HK-2 (cell line): ENCODE data around the gene ARRDC4.
"Not testable (repeated sequence)": the region's sequence is repeated elsewhere in the genome, so short reads cannot be mapped to it uniquely, and the experiment has no call there.

Experiments used
- DNase-seq: peaks from one replicate; pipeline ENCODE4 v3.0.0-alpha.2; 2018; ENCODE audit not compliant: unreplicated experiment

Gene ARRDC4

DNA sequence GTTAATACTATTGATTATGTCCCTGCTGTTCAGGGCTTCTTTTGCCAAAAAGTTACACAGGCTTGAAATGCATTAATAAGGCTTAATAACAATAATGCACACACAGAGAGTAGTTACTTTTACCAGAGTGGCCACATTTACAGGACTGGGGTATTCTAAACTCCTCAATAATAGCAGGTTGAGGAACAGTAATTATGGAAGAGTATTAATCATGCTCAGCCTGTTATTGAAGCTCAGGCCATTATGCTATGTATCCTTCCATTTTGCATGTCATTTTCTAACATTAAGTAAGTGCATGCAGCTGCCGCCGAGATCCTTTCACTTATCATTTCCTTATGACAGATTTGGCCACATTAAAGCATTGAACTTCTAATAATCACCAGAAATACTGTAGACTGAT is 5.7 kb downstream of the ARRDC4 start:
- DNase-seq, result no peak

DNA sequence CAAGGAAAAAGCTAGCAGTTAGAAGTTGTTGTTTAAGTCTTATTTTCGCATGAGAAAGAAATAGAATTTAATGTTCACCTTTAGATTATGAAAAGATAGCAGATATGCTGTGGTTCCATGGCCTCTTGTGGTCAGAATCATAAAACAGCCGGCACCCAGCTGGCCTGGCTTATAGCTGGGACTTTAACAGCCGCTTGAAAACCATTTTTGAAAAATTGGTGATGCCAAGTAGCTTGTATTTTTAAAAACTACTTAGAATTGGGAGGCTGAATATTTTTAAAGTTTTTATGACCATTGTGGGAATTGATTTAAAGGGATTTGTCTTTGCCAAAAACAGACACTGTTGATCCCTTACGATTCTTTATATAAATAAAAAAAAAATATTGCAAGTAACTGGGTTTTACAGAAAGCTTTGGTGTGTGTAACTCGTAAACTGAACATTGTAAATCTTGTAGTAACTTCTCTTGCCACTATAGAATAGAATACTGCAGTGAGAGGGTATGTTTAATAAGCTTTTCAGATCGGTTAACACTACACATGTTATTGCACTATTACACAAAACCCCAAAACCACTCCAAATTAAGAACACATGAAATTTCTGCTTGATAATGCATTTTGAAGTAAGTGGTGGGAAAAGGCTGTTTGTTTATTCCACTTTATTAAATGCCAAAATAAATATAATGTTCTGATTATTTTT is 6.6 kb downstream of the ARRDC4 start:
- no peak for DNase-seq

DNA sequence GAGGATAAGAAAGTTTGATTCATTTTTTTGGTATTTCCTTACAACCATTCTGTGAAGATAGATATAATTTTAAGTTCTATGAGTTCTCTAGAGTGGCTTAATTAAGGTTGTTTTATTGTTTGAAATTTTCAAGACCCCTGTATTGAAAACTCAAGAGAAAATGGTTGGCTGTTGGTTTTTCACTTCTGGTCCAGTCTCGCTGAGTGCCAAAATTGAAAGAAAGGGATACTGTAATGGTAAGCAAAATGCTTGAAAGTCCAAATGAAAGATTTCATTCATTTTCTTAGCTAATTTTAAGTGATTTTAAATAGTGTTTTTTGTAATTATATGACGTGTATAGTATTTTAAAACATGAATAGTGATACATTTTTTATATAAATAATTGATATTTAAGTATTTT is 7.4 kb downstream of the ARRDC4 start:
- DNase-seq, result no peak

DNA sequence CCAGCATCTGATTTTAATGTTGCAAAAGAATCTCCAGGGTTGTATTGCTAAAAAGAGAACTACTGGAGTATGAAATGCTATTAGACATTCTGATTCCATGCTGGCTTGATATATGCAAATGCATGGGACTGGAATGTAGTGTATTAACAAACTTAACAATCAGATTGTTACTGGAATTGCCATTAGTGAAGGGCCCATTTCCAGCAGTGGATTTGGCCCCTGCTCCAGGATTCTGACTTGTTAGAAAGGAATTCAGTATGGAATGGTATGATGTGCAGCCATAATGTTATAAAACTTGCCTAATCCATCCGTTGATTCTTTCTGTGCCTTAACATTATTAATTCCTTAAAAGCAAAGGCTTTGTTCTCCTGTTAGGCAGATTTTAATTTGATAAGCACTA is 7.9 kb downstream of the ARRDC4 start:
- DNase-seq, result no peak

DNA sequence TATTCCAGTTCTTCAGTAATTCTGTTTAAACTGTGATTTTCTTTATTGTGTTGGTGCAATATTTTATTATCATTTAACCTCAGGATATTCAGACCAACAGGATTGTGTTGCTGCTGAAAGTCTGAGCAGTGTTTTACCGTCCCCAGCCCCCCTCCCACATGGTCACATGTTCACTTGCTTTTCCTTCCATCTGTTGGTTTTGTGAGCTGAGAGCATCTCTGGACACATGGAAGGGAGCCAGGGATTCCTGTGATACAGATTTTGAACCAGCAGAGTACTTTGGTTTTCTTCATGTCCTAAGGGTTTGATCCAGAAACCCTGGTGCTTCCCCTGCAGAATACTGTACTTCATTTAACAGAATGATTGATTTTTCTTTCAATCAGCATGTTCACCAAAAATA is 11.9 kb downstream of the ARRDC4 start:
- DNase-seq, result no peak

DNA sequence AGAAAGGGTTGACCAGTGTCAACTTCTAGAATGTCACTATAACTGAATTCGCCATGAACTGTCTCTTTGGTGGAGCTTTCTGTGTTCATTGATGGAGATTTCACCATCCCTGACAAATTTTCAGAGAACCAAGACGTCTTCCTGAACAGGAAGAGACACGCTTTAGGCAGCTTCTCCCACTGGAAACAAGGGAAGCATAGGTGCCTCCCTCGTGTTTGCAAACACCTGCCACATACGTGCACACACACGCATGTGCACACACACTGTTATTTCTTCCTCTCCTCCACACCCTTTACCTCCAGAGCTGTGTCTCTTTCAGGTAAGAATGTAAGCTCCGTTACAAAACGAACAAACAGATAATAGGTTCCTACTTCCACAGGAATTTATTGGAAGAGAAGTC is 15.6 kb downstream of the ARRDC4 start:
- no peak for DNase-seq

DNA sequence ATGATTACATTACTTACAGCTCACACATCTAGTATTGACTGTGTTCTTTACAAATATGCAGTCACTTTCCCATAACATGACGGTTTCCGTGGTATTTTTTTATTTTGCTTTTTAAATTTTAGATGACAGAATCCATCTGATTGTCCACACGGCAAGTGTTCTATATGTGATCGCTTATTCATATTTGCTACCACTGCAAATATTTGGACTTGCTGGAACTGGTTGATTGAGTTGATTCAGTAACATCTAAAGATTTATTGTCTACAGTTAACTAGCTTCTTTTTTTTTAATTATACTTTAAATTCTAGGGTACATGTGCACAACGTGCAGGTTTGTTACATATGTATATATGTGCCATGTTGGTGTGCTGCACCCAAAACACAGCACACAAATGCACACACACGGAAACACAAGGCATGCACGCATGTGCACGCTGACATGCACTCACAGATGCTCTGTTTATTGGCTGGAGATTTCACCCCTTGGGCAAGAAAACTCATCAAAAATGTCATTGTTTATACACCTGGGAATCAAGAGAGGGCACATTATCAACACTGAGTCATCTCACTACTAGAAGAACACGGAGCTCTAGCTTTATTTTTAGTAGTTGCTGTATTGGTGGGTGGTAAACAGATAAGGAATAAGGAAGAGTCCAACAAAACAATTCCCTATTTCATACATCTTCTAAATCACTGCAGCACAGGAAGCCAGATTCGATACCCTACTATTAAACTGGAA is 16.4 kb downstream of the ARRDC4 start:
- no peak for DNase-seq

DNA sequence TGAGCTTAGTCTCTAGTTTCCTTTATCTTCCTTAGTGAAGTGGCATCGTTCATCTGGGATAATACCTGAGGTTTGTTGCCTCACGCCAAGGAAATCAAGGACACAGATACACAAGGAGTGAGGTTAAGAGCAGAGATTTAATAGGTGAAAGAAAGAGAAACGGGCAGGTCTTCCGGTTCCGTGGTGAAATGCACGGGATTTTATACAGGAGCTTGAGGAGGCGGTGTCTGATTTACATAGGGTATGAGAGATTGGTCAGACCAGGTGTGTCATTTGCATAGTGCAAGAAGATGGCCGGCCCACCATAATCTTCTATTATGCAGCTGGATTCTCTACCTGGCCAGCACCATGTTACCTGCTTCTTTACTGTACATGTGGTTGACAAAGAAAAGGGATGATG is 17.2 kb downstream of the ARRDC4 start:
- DNase-seq, result no peak

DNA sequence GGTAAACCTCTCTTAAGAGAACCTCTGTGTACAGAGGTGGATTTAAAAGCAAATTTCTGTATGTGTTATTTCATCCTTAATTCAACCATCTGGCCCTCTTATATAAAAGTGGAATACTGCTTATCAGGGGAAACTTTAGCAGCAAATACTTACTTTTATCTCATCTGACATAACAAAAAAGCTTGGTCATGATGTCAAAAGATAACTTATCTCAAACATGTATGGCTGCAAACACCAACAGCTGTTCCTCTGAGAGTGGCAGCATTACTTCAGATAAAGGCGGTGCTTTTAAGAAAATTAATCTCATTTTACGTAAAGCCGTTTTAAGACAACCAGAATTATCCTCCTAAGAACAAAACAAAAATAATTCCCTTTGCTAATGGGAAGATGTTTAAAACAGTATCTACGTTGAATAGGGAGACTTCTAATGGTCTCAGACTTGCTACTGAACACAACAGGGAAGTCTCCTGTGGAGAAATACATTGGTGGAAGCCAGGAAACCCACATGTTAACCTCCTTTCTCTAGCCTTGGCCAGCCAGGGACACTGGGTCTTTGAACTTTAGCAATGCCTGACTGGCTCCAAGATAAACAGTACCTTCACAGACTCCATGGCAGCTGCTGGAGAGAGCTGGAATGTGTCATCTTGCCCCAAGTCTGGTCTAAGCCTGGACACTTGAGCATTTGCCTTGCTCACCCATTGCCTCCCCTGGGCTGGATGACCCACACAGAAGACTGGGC is 18.1 kb downstream of the ARRDC4 start:
- DNase-seq, result no peak

DNA sequence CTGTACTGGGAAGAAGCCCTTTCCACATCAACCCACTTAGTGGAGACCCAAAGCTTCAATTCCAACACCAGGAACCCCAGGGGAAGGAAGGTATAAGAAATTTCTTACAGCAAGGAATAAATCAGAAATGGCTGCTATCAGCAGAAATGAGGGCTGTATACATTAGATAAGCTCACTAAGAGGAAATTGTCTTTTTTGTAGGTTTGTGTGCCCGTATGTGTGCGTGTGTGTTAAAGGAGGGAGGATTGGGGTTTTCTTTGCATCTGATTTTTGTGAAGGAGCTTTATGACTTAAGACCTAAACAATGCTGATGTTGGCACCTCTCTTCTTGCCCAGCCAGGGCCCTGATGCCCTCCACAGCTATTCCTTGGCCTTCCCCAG is 18.6 kb downstream of the ARRDC4 start:
- DNase-seq, result no peak

DNA sequence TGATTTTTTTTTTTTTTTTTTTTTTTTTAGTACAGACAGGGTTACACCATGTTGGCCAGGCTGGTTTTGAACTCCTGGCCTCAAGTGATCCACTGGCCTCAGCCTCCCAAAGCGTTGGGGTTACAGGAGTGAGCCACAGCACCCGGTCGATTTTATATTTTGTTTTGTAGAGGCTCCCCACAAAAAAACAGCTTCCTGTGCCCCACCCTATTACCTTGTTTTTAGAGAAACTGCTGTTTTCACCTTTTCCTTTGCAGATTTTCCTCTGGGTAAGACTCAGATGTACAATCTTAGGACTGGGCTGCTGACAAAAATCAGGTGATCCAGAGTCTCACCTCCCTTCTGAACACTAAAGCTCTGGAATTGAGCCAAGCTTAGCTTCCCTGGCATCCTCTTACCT is 20.6 kb downstream of the ARRDC4 start:
- no peak for DNase-seq

DNA sequence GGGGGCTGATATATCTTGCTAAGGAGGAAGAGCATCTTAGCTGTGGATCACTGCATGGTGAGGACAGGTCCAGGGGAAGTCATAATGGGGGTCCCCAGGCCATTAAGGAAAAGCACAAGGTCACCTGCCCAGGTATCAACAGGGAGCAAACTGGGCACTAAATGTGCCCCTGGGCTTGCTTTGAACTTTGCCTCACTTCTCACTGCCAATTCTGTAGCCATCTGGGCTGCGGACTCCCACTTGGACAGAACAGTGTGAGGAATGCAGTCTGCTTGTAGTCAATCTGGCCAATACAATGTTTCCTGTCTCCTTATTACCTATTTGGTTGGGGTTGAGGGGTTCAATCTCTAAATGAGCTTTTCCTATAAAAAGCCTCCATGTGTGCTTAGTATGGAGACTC is 21.3 kb downstream of the ARRDC4 start:
- DNase-seq, result no peak

DNA sequence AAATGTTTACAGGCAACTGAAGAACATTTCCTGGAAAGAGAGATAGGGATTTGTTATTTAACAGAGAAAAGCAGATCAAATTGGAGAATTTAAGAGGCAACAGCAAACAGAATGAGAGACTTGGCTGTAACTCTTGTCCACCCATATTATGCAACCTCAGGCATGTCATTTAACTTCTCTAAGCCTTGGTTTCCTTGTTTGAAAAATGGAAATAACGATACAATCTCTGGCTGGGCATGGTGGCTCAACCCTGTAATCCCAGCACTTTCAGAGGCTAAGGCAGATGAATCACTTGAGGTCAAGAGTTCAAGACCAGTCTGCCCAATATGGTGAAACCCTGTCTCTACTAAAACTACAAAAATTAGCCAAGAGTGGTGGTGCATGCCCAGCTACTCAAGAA is 23.7 kb downstream of the ARRDC4 start:
- DNase-seq, result no peak

DNA sequence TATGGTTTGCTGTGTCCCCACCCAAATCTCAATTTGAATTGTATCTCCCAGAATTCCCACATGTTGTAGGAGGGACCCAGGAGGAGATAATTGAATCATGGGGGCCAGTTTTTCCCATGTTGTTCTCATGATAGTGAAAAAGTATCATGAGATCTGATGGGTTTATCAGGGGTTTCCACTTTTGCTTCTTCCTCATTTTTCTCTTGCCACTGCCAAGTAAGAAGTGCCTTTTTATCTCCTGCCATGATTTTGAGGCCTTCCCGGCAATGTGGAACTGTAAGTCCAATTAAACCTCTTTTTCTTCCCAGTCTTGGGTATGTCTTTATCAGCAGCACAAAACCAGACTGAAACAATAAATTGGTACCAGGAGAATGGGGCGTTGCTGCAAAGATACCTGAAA is 25.5 kb downstream of the ARRDC4 start:
- DNase-seq, result not testable (repeated sequence)

DNA sequence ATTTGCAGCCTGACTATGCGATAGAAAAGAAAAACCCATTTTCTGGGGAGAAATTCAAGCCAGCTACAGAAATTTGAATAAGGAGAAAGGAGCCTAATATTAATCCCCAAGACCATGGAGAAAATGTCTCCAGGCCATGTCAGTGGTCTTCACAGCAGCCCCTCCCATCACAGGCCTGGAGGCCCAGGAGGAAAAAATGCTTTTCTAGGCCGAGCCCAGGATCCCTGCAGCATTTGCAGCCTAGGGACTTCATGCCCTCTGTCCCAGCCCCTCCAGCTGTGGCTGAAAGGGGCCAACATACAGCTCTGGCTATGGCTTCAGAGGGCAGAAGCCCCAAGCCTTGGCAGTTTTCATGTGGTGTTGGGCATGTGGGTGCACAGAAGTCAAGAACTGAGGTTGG is 26.3 kb downstream of the ARRDC4 start:
- DNase-seq, result no peak

DNA sequence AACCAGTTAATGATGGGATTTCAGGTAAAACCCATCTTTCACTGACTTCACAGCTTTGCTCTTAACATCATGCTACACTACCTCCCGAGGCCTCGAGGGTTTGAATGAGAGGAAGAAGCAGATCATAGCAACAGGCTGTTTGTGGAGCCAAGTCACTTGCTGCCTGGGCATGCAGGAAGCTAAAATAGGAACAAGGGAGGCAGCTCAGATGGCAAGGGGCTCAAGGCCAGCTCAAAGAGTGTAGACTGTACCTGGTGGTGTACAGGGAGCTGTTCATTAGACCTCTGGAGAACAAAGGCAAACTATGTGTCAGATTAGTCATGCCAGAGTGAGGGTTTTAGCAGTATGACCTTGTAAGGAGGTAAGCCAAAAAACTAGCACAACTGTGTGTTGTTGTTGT is 28.8 kb downstream of the ARRDC4 start:
- no peak for DNase-seq

DNA sequence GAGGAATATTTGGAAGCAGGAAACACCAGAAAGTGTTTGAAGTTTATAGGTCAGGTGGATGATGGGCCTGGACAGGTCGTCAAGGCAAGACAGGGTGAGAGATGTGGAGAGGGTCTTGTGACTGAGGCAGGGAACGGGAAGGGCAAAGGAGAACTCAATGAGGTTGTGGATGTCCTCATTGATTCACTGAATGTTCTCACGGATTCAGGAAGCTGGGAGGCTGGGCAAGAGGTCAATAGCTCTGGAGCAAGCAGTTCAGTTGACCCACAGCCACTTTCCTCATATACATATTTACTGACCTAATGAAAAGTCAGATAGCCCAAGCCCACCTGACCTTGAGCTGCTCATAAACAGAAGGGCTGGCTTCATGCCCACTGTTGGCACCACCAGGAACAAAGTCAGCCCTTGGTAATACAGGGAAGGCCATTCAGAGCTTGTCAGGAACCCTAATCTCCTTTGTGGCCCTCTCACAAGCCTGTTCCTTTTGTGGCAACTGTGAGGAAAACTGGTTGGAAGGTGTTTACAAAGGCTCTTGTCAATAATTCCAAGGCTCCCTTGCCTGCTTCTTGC is 31.6 kb downstream of the ARRDC4 start:
- no peak for DNase-seq

DNA sequence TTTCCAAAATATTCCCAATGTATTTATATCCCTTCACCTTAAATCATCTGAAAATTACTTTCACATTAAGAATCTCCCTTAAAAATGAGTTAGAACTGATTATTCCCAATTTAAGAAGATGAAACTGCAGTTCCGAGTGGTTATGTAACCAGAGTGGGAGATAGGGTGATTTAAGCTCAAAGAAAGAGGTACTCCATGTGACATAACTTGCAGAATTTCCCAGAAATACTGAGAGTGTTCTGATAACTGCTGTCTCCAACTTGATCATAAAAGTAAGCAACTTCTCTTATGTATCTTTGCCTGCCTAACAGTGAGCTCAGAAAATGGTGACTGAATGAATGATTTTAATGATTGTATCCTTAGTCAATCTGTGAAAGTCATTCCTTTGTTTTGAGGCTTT is 32.3 kb downstream of the ARRDC4 start:
- DNase-seq, result no peak

DNA sequence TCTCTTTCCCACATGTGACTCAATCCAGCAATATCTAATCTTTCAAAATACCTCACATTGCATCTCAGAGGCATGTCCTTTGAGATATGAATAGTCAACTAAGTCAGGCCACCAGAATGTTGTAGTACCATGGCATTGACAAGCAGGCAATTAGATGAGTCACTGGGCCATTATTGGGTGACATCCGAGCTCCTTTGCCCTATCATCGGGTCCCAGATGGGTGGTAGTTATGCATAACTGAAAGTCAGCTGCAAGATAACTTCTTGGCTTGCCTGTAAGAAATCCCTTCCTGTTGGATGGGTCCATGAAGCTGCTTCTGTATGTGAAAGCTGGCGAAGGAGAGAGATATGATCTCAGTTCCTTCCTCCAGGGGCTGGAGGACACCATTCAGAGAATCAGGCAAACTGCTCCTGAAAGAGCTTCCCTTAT is 32.8 kb downstream of the ARRDC4 start:
- DNase-seq, result no peak

DNA sequence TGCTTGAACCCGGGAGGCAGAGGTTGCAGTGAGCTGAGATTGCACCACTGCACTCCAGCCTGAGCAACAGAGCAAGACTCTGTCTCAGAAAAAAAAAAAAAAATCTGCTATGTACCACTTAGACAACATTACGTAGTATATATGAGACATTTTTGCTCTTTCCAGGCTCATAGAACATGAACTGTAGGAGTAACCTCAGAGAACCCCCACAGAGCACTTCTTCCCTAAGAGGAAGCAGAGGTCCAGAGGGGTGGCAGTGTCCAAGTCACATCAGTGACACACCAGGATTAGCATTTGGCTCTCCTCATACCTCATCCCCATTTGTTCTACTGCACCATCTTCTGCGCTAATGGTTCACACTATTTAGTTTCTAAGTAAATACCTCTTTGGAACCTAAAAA is 33.7 kb downstream of the ARRDC4 start:
- no peak for DNase-seq

DNA sequence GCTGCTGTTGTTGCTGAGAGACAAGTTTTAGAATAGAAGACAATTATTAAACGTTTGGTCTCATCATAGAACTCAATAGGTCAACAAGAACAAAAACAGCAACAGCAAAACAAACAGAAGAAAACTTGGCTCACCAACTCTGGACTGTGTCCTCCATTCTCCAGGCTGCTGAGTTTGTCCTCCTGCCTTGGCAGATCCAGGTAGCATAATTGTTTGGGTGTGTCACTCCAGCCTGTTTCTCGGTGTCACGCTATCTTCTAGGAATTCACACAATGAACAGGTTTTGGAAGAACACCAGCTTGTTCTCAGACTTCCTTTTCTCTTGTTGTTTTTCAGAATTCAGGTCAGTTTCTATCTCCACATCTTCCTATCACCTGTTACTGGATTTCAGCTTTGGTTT is 34.7 kb downstream of the ARRDC4 start:
- DNase-seq, result no peak

DNA sequence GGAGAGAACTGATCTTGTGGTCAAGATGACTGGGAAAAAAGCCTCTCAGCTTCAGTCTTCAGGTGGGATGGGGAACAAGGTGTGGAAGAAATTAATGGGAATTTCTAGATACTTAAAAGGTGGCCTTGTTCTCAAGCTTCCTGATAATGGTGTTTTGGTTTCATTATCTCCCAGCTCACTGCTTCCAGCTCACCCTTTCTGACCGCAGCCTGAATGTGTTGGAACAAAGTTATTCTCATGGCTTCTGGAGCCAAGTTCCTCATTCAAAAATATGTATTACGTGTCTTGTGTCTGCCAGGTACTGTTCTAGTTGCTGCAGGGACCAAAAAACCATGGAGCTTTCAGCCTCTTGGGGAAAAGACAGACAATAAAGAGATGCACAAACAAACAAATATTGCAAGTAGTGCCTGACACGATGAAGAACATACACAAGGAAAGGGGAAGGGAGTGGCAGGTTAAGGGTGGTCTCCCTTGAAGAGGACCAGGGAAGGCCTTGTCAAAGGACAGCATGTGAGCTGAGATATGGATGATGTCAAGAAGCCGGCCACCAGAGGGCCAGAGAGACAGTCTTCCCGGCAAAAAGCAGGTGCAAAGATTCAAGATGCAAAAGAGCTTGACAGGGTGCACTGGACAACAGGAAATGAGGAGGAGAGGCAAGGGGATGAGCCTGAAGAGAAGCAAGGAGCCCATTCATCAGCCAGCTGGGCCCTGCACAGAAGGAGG is 35.5 kb downstream of the ARRDC4 start:
- DNase-seq, result no peak
